GM12865 (cell line): ENCODE measurements around the gene C9orf78.

Experiments used
- DNase-seq: peaks from one replicate; pipeline ENCODE4 v3.0.0; 2010; ENCODE audit warnings: low read depth
- H3K4me3 ChIP-seq: 2 replicates; pipeline ENCODE4 v1.5.1; 2011; ENCODE audit warnings: mild to moderate bottlenecking, low read depth, low read length, control low read depth
- TF ChIP-seq, protein P1 (sequence below): IDR thresholded peaks from 2 replicates; pipeline ENCODE4 v1.5.1; 2011; ENCODE audit warnings: low read length, control low read depth, low read depth, inconsistent platforms; ENCODE audit not compliant: insufficient read depth; ENCODE audit errors: missing control alignments

C9orf78 gene

GRCh38 chr9:129850821-129851550, 15.9 kb upstream of the C9orf78 start:
- H3K4me3 ChIP-seq = no peak overlapping the region
- DNase-seq = no peak
- TF ChIP-seq, protein P1, sequence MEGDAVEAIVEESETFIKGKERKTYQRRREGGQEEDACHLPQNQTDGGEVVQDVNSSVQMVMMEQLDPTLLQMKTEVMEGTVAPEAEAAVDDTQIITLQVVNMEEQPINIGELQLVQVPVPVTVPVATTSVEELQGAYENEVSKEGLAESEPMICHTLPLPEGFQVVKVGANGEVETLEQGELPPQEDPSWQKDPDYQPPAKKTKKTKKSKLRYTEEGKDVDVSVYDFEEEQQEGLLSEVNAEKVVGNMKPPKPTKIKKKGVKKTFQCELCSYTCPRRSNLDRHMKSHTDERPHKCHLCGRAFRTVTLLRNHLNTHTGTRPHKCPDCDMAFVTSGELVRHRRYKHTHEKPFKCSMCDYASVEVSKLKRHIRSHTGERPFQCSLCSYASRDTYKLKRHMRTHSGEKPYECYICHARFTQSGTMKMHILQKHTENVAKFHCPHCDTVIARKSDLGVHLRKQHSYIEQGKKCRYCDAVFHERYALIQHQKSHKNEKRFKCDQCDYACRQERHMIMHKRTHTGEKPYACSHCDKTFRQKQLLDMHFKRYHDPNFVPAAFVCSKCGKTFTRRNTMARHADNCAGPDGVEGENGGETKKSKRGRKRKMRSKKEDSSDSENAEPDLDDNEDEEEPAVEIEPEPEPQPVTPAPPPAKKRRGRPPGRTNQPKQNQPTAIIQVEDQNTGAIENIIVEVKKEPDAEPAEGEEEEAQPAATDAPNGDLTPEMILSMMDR = no peak

DNA sequence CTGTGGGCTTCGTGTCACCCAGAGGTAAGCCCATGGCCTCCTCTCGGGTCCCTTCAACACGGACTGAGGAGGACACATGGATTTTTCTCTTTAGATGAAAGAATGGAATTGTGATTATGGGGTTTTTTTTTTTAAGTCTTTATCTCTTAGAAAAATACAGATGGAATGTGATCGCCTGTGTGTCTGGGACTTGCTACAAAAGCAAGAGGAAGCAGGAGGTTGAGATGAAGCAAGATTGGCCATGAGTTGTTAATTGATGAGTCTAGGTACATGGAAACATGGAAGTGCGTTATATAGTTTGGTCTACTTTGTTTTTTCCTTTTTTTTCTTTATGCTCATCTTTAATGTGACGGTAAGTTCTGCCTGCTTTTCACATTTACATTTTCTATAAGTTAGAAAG, 14.8 kb upstream of the C9orf78 start:
- no peak overlapping the region for H3K4me3 ChIP-seq
- no peak for DNase-seq
- TF ChIP-seq, protein P1 = no peak

DNA sequence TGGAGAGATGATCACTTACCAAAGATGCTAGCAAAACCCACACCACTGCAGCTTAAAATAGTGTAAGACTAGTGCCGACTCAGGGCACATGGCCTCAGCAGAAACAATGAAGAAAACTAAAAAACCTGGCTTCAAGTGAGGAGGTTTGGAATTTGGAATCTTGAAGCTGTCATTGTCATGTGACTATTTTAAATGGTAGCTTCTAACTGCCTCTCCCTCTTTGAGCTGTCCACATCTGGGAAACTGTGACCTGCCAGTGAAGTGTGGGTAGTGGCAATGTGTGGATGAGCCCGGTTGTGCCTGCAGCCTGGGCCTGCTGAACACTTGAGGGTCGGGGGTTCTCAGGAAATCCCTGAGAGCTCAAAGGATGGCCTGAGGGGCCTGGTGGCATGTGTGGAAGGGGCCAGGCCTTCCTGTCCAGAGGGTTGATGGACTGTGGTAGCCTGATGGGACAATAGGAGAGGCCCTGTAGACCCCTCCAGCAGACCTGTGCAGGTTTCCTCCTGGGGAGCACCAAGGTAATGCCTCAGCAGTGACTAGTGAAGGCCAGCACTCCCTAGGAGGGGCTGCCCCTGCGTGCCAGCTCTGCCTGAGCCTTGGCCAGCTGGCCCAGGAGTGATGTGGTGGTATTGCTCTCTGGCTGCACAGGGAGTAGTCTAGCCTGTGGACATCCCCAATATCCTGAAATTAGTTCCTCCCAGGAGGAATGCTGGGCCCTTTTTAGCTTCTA, 13.8 kb upstream of the C9orf78 start:
- no peak overlapping the region for H3K4me3 ChIP-seq
- no peak for DNase-seq
- TF ChIP-seq, protein P1 = no peak

GRCh38 chr9:129845373-129845772, 10.3 kb upstream of the C9orf78 start:
- TF ChIP-seq, protein P1 = no peak
- no peak overlapping the region for H3K4me3 ChIP-seq
- no peak for DNase-seq

DNA sequence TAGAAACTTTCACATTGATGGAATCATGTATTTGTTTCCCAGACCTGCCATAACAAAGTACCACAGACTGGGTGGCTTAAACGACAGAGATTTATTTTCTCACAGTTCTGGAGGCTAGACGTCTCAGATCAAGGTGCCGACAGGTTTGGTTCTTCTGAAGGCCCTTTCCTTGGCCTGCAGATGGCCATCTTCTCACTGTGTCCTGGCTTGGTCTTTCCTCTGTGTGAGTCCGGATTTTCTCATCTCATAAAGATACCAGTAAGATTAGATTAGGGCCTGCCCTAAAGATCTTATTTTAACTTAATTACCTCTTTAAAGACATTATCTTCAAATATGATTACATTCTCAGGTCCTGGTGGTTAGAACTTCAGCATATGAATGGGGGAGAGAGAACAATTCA, 6.0 kb upstream of the C9orf78 start:
- TF ChIP-seq, protein P1 = no peak
- no peak for DNase-seq
- no peak overlapping the region for H3K4me3 ChIP-seq

- TF ChIP-seq, protein P1 = no peak
- H3K4me3 ChIP-seq = no peak overlapping the region
- DNase-seq = no peak
Measured at GRCh38 chr9:129840034-129840433, 5.0 kb upstream of the C9orf78 start.
